ENCODE data around the gene KRTAP4-12.
"Not testable (repeated sequence)": the region's sequence is repeated elsewhere in the genome, so short reads cannot be mapped to it uniquely, and the experiment has no call there.

KRTAP4-12 gene

DNA sequence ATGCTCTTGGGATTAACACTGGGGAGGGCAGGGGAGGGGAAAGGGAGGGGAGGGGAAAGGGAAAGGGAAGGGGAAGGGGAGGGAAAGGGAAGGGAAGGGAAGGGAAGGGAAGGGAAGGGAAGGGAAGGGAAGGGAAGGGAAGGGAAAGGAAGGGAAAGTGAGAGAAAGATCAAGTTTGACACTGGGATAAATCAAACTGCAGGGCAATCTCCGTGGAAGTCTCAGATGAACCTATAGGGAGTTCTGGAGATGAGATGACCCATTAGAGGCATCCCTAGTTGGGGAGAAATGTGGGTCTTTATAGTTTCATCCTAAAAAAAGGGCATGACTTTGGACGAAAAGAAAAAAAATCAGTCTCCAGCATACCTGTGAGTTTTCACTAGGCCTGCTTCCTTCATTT lies 2.2 kb downstream of the KRTAP4-12 start:
- TF ChIP-seq ZFX (IDR thresholded peaks at IDR 0.05) (no peak), CTCF (conservative IDR thresholded peaks at IDR 0.05) (no peak)
- H3K27ac ChIP-seq = no peak overlapping the region

- not testable (repeated sequence) for H3K27ac ChIP-seq
Observed at GRCh38 chr17:41119696-41120690, 4.0 kb downstream of the KRTAP4-12 start.

GRCh38 chr17:41118721-41119120 lies 5.3 kb downstream of the KRTAP4-12 start:
- no peak for TF ChIP-seq ZFX (IDR thresholded peaks at IDR 0.05)
- no peak for TF ChIP-seq CTCF (conservative IDR thresholded peaks at IDR 0.05)
- H3K27ac ChIP-seq = no peak overlapping the region

GRCh38 chr17:41117846-41118386 lies 6.1 kb downstream of the KRTAP4-12 start, which contains the start of gene KRTAP4-11:
TSS of gene KRTAP4-11 (minus strand) at chr17:41118373. CDS start at chr17:41118315, 58 bp downstream.
- not testable (repeated sequence) for H3K27ac ChIP-seq

GRCh38 chr17:41116297-41116696 lies 7.7 kb downstream of the KRTAP4-12 start:
- H3K27ac ChIP-seq = no peak overlapping the region
- TF ChIP-seq CTCF (conservative IDR thresholded peaks at IDR 0.05) (no peak), ZFX (IDR thresholded peaks at IDR 0.05) (no peak)

DNA sequence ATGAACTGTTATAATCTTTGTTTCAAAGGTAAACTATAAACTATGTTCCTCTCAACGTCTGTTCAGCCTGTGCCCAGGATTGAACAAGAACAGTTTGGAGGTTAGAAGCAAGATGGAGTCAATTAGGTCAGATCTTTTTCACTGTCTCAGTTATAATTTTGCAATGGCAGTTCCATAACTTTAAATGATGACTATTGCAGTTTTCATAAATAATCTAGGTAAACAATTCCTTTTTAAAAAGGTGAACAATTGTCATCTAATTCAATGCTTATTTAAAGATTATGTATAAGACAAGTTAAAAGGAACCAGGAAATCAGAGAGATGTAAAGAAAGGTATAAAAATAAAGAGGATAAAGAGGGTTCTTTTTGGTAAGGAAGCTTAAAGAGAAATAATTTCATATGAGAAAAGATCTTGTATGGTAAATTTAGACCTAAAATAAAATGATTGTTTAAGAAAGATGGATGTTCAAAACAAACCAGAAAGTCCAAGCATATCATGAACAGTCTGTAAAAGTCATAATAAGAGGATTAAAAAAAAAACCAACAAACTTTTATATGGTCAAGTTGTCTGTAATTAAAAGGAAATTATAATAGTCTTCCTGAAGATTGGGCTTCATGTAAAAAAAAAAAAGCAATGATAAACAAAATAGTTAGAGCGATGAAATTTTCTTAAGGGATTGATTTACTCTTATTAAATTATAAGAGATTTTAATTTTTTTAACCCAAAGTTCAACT lies 12.7 kb downstream of the KRTAP4-12 start:
- TF ChIP-seq ZFX (IDR thresholded peaks at IDR 0.05) (no peak), CTCF (conservative IDR thresholded peaks at IDR 0.05) (no peak)
- no peak overlapping the region for H3K27ac ChIP-seq

DNA sequence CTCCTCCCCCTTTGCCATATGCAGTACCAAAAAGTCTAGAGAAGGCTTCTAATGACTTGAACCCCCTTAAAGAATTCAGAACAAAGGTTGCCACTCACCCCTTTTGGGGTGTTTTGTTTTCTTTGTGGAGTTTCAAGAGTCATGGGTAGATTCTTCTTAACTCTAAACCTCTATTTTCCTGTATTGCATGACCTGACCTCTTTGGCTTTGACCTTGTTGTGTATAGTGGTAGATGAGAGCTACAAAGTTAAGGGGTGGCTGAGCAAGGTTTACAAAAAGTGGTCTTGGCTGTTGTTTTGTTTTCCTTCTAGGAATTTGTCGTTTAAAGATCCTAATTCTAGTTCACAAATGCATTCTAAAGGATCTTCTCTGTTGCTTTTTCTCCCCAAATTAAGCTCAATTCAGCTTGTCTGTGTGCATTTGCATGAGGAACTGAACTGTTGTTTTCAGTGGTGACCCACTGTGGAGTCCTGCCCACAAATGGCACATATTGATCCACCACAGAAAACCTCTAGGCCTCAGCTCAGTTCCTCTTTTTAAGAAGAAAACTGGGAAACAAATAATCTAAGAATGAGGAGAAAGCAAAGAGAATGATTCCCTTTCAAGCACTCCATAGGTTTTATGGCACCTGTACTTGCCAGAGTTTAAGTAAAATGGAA lies 15.1 kb downstream of the KRTAP4-12 start:
- not testable (repeated sequence) for H3K27ac ChIP-seq

- TF ChIP-seq CTCF (conservative IDR thresholded peaks at IDR 0.05) (no peak), ZFX (IDR thresholded peaks at IDR 0.05) (no peak)
- H3K27ac ChIP-seq = no peak overlapping the region
Observed at GRCh38 chr17:41107941-41108450, 16.0 kb downstream of the KRTAP4-12 start.

DNA sequence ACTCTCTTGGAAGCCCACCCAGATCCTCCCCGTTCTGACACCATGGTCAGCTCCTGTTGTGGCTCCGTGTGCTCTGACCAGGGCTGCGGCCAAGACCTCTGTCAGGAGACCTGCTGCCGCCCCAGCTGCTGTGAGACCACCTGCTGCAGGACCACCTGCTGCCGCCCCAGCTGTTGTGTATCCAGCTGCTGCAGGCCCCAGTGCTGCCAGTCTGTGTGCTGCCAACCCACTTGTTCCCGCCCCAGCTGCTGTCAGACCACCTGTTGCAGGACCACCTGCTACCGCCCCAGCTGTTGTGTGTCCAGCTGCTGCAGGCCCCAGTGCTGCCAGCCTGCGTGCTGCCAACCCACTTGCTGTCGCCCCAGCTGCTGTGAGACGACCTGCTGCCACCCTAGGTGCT lies 18.6 kb downstream of the KRTAP4-12 start, which contains the start of gene KRTAP4-9:
Gene KRTAP4-9 (plus strand): TSS at position 43 of the 400 bp plus-strand sequence. CDS start 0 bp downstream, at position 43.
- not testable (repeated sequence) for H3K27ac ChIP-seq

- H3K27ac ChIP-seq = not testable (repeated sequence)
Observed at GRCh38 chr17:41104386-41105038, 19.5 kb downstream of the KRTAP4-12 start.
